Measurements from ENCODE around the gene ZNF546.
A peak's percentile ranks its signal among the peaks of the same experiment; 100 is the strongest.

The ZNF546 gene

DNA sequence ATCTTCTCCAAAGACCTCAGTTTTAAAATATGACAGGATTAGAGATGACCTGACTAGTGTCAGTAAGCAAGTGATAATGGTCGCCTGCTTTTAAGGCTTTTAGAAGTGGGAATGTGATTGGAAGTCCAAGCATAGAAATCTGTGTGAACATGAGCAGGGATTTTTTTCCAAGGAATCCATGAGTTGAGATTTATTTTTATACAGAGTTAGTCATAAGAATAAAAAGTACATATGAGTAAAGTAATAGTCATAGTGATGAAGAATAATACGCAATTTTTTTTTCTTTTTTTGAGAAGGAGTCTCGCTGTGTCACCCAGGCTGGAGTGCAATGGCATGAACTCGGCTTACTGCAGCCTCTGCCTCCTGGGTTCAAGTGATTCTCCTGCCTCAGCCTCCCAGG lies 1.6 kb downstream of the ZNF546 start:
- no peak for DNase-seq (ENCODE audit: extremely low read depth, low read depth)
- TF ChIP-seq, protein P1, sequence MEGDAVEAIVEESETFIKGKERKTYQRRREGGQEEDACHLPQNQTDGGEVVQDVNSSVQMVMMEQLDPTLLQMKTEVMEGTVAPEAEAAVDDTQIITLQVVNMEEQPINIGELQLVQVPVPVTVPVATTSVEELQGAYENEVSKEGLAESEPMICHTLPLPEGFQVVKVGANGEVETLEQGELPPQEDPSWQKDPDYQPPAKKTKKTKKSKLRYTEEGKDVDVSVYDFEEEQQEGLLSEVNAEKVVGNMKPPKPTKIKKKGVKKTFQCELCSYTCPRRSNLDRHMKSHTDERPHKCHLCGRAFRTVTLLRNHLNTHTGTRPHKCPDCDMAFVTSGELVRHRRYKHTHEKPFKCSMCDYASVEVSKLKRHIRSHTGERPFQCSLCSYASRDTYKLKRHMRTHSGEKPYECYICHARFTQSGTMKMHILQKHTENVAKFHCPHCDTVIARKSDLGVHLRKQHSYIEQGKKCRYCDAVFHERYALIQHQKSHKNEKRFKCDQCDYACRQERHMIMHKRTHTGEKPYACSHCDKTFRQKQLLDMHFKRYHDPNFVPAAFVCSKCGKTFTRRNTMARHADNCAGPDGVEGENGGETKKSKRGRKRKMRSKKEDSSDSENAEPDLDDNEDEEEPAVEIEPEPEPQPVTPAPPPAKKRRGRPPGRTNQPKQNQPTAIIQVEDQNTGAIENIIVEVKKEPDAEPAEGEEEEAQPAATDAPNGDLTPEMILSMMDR (IDR thresholded peaks at IDR 0.05; ENCODE audit: low read depth, low read length): no peak

DNA sequence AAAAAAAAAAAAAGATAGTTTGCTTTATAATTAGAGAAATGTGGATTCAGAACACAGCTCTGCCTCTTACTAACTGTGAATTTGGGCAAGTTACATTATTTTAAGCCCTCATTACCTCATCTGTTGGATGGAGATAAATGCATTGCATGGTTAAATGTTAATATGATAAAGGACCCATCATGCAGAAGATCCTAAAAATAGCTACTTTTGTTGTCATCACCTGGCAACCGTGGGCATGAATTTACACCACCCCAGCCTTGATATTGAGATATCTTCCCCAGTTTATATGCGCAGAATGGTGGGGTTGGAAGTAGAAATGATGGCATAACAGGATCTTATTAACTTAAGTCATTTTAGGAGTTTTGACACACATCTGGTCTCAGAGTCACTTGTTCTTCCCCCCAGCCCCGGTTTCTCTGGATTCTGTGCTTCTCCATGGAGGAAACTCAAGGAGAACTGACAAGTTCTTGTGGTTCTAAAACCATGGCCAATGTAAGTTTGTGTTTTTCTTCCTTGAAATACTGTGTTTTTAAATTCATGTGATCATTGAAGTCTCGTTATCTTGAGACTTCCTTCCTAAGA lies 8.9 kb downstream of the ZNF546 start:
- TF ChIP-seq, protein P1 (IDR thresholded peaks at IDR 0.05; ENCODE audit: low read depth, low read length): no peak
- DNase-seq (ENCODE audit: extremely low read depth, low read depth): no peak

DNA sequence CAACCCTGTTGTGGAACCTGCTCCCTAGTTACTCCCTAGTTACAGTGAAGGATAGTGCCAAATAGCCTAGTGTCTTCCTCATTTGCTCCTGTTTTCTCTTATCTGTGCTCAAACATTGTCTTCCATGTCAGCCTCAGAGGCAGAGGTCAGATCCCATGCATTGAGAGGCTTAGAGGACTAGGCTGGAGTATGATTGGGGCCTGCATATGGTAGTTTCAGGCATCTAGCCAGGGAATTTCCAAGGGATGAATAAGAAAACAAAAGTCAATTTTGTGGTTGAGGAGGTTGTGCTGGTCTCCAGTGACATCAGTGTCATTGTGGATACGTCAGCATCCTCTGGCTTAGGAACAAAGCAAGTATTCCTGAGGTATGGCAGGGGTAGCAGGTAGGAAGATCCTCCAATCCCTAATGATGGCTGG lies 9.4 kb downstream of the ZNF546 start:
- peak; percentile 8 for DNase-seq (ENCODE audit: extremely low read depth, low read depth)
- TF ChIP-seq, protein P1 (IDR thresholded peaks at IDR 0.05; ENCODE audit: low read depth, low read length): no peak

DNA sequence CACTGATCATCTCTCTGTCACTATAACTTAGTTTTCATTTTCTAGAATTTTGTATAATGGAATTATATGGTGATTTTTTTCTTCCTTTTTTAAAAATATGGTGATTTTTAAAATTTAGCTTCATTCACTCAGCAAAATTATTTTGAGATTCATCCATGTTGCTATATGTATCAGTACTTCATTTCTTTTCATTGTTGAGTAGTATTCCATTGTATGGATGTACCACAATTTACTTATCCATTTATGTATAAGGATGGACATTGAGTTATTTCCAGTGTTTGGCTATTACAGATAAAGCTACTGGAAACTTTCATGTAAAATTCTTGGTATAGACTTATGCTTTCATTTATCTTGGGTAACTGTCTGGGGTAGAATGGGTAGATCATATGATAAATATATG lies 12.8 kb downstream of the ZNF546 start:
- TF ChIP-seq, protein P1 (IDR thresholded peaks at IDR 0.05; ENCODE audit: low read depth, low read length): no peak
- DNase-seq (ENCODE audit: extremely low read depth, low read depth): no peak

DNA sequence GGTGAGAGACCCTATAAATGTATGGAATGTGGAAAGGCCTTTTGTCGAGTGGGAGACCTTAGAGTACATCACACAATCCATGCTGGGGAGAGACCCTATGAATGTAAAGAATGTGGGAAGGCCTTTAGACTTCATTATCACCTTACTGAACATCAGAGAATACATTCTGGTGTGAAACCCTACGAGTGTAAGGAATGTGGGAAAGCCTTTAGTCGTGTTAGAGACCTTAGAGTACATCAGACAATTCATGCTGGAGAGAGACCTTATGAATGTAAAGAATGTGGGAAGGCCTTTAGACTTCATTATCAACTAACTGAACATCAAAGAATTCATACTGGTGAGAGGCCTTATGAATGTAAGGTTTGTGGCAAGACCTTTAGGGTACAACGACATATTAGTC lies 17.1 kb downstream of the ZNF546 start:
- TF ChIP-seq, protein P1 (IDR thresholded peaks at IDR 0.05; ENCODE audit: low read depth, low read length): no peak
- no peak for DNase-seq (ENCODE audit: extremely low read depth, low read depth)

DNA sequence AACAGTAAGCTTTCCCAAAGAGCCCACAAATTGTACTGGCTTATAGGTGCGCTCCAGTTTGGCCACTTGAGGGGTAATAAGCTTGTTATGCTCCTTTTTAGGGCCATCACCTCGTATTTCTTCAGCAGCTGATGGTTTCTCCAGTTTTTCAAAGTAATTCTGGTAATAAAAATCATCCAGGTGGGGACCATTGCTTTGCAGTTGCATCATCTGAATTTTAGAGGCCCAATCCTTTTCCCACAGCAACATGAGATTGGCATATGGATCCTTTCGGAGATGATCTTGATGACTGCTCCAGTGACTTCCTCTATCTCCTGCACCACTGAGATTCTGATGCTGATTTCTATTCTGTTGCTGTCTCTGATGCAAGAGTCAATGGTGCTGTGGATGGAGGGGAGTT lies 27.1 kb downstream of the ZNF546 start:
- TF ChIP-seq, protein P1 (IDR thresholded peaks at IDR 0.05; ENCODE audit: low read depth, low read length): no peak
- no peak for DNase-seq (ENCODE audit: extremely low read depth, low read depth)

DNA sequence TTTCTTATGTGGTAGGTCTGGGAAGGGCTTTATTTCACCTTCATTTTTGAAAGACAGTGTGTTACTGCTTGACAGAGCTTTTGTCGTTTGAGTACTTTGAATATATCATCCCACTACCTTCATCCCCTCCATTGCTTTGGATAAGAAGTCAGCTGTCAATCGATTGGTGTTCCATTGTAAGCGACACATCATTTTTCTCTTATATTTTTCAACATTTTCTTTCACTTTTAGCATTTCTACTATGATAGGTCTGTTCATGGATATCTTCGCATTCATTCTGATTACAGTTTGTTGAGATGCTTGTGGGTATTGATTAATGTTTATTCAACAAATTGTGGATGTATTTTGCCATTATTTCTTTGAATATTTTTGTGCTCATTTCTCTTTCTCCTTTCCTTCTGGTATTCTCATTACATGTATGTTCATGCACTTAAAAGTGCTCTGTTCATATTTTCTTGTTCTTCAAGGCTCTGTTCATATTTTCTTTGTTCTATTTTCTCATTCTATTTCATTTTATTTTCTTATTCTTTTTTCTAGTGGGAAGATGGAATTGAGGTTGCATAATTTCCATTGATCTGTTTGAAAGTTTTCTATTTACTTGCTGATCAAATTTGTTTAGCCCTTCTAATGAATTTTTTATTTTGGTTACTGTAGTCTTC lies 29.2 kb downstream of the ZNF546 start:
- DNase-seq (ENCODE audit: extremely low read depth, low read depth): no peak
- TF ChIP-seq, protein P1 (IDR thresholded peaks at IDR 0.05; ENCODE audit: low read depth, low read length): no peak

All from AG09319 (cell line).